Adrenal gland (tissue), 5 donors: ENCODE results near the gene INKA2.

Source experiments
- POLR2A ChIP-seq, 2 donors: fragments of 450-650 bp; IDR thresholded peaks; one replicate each; pipeline ENCODE4 v1.6.1; 2017; ENCODE audit warnings: antibody characterized with exemption in 2 of 2, mild to moderate bottlenecking in 2 of 2, moderate library complexity in 1 of 2
- TF ChIP-seq, protein P1 (sequence below), 6 experiments: fragments of 450-650 bp in 4 of 6; fragments of 200-600 bp in 2 of 6; sonication (generic) in 1 of 6; IDR thresholded peaks; 1 replicate in 5 of 6; 2 replicates in 1 of 6; pipeline versions ENCODE4 v1.5.1 to v1.8.0; 2016 to 2021; ENCODE audit warnings: antibody characterized with exemption in 6 of 6, mild to moderate bottlenecking in 2 of 6, moderate library complexity in 1 of 6
- donor health status: DM: no; HTN: no; CAD: no.

DNA sequence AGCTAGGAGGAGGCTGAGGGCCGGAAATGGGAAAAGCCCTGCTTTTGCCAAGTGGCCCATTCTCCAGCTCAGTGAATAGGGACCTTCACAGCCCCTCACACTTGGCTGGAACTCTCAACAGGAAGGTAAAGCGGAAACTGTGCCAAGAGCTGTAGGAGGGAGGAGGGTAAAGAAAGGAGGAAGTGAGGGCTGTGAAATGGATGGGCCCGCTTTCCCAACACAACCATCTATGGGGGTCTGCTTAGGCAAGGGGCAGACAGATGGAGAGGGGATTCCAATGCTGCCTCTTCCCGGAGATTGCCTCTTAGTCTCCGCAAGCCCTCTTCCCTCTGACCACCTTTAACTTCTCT is 5.2 kb downstream of the INKA2 start:
- TF ChIP-seq, protein P1, sequence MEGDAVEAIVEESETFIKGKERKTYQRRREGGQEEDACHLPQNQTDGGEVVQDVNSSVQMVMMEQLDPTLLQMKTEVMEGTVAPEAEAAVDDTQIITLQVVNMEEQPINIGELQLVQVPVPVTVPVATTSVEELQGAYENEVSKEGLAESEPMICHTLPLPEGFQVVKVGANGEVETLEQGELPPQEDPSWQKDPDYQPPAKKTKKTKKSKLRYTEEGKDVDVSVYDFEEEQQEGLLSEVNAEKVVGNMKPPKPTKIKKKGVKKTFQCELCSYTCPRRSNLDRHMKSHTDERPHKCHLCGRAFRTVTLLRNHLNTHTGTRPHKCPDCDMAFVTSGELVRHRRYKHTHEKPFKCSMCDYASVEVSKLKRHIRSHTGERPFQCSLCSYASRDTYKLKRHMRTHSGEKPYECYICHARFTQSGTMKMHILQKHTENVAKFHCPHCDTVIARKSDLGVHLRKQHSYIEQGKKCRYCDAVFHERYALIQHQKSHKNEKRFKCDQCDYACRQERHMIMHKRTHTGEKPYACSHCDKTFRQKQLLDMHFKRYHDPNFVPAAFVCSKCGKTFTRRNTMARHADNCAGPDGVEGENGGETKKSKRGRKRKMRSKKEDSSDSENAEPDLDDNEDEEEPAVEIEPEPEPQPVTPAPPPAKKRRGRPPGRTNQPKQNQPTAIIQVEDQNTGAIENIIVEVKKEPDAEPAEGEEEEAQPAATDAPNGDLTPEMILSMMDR (IDR thresholded peaks at IDR 0.05): no peak
- TF ChIP-seq POLR2A (IDR thresholded peaks at IDR 0.05): no peak
